ENCODE results near the gene PPIE.

The PPIE gene

GRCh38 chr1:39720094-39720999 lies 18.3 kb upstream of the PPIE start:
- no peak for DNase-seq (ENCODE audit: low read depth in 2 of 2)

- DNase-seq (ENCODE audit: low read depth in 2 of 2) = no peak
Measured at GRCh38 chr1:39721664-39722063, 17.0 kb upstream of the PPIE start.

- no peak for DNase-seq (ENCODE audit: low read depth in 2 of 2)
Measured at GRCh38 chr1:39722495-39722894, 16.2 kb upstream of the PPIE start.

- no peak for DNase-seq (ENCODE audit: low read depth in 2 of 2)
Measured at GRCh38 chr1:39726600-39726999, 12.1 kb upstream of the PPIE start.

- DNase-seq (ENCODE audit: low read depth in 2 of 2) = no peak
Measured at GRCh38 chr1:39727221-39727931, 11.3 kb upstream of the PPIE start.

- DNase-seq (ENCODE audit: low read depth in 2 of 2) = no peak
Measured at GRCh38 chr1:39727932-39728317, 10.8 kb upstream of the PPIE start.

- no peak for DNase-seq (ENCODE audit: low read depth in 2 of 2)
Measured at GRCh38 chr1:39729030-39729429, 9.7 kb upstream of the PPIE start.

- DNase-seq (ENCODE audit: low read depth in 2 of 2) = no peak
Measured at GRCh38 chr1:39729842-39730241, 8.8 kb upstream of the PPIE start.

GRCh38 chr1:39732730-39733129 lies 6.0 kb upstream of the PPIE start:
- no peak for DNase-seq (ENCODE audit: low read depth in 2 of 2)

GRCh38 chr1:39733161-39733560 lies 5.5 kb upstream of the PPIE start:
- no peak for DNase-seq (ENCODE audit: low read depth in 2 of 2)

- no peak for DNase-seq (ENCODE audit: low read depth in 2 of 2)
Measured at GRCh38 chr1:39735731-39736130, 3.0 kb upstream of the PPIE start.

GRCh38 chr1:39737546-39738169 lies 1.0 kb upstream of the PPIE start:
- no peak for DNase-seq (ENCODE audit: low read depth in 2 of 2)

GRCh38 chr1:39745016-39745670 lies 6.5 kb downstream of the PPIE start:
- no peak for DNase-seq (ENCODE audit: low read depth in 2 of 2)

GRCh38 chr1:39751595-39751994 lies 12.9 kb downstream of the PPIE start:
- DNase-seq (ENCODE audit: low read depth in 2 of 2) = no peak

- DNase-seq (ENCODE audit: low read depth in 2 of 2) = no peak
Measured at GRCh38 chr1:39752703-39753102, 14.0 kb downstream of the PPIE start.

GRCh38 chr1:39753132-39754025 lies 14.7 kb downstream of the PPIE start:
- DNase-seq (ENCODE audit: low read depth in 2 of 2) = no peak

- no peak for DNase-seq (ENCODE audit: low read depth in 2 of 2)
Measured at GRCh38 chr1:39754026-39754570, 15.4 kb downstream of the PPIE start.

GRCh38 chr1:39754906-39755504 lies 16.3 kb downstream of the PPIE start:
- DNase-seq (ENCODE audit: low read depth in 2 of 2) = no peak

- no peak for DNase-seq (ENCODE audit: low read depth in 2 of 2)
Measured at GRCh38 chr1:39755965-39756659, 17.4 kb downstream of the PPIE start.

GRCh38 chr1:39757501-39757900 lies 18.8 kb downstream of the PPIE start:
- no peak for DNase-seq (ENCODE audit: low read depth in 2 of 2)

All from stimulated activated CD8-positive, alpha-beta memory T cell treated with anti-CD3 and anti-CD28 coated beads, Interleukin-2, amount 100 ng/mL, for 48 hours (primary cell).